LHCN-M2 (cell line): Measurements from ENCODE around the gene SPATA4. TPM values are rescaled to one million over a fixed set of nuclear protein-coding genes. Genes with fewer than 3 reads are reported as not detected.

ENCODE experiments used
- DNase-seq: peaks from one replicate; pipeline ENCODE4 v3.0.0-alpha.2; 2012; ENCODE audit warnings: low read depth
- total RNA-seq: library from RNA; depleted of rRNA; stranded (reverse); fragments of >200 nt; gene quantifications from 2 replicates; pipeline ENCODE4 v1.2.3, GENCODE V29; 2014; rRNA removed

SPATA4 gene
- total RNA-seq, 1 experiment from 2014 or later, result 0.11 TPM

DNA sequence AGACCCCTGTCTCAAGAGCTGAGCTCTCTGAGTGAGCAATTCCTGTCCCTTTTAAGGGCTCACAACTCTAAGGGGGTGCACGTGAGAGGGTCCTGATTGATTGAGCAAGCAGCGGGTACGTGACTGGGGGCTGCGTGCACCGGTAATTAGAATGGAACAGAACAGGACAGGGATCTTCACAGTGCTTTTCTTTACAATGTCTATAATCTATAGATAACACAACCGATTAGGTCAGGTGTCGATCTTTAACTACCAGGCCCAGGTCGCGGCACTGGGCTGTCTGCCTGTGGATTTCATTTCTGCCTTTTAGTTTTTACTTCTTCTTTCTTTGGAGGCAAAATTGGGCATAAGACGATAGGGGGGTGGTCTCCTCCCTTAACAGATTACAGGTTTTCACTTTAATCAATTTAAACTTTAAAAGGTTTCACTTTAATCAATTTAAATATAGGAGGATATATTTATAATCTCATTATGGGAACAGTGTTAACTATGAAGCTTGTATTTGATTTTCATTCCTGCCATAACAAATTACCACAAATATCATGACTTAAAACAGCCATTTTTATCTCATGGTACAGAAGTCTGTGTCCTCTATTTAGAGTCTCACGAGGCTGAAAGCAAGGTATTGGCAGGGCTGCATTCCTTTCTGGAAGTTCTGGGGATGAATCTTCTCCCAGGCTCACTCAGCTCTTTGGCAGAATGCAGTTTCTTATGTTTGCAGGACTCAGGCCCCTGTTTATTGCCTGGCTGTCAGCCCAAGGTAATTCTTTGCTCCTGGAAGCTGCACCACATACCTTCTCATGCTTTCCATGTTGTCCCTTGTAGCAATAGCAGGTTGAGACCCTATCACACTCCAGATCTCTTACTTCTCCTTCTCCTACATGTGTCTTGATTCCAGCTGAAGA lies 5.2 kb downstream of the SPATA4 start:
- no peak for DNase-seq

DNA sequence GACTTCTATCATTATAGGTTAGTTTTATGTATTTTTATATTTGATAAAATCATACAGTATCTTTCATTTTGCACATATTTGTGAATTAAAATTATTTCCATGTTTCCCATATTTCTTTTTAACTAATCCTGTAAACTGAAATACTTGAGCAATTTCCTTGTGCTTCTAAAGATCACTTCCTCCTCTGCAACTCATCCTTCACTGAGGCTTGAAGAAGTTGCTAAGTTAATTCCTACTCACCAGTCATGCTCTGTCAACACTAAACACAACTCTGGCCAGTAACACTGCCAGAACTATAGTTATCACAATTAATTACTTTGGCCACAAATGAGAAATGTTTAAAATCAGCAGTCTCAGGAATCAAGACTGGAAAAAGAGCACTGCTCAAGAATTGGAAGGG lies 6.7 kb downstream of the SPATA4 start:
- no peak for DNase-seq

DNA sequence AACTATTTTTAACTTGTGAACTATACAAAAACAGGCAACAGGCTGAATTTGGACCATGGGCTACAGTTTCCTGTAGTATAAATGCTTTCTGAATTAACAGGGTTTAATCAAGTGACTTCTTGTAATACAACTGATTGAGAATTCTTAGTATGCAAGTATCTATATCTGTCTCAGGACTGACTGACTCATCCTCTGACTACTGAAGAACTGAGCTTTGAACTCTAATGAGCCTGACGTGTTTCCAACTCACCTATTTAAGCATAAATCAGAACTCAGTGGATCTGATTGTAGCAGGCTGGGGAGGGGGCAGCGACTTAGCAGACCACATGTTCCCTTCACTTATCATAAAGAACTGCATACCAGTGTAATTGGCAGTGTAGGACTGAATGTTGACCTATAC lies 7.8 kb downstream of the SPATA4 start:
- peak; percentile 48 for DNase-seq

DNA sequence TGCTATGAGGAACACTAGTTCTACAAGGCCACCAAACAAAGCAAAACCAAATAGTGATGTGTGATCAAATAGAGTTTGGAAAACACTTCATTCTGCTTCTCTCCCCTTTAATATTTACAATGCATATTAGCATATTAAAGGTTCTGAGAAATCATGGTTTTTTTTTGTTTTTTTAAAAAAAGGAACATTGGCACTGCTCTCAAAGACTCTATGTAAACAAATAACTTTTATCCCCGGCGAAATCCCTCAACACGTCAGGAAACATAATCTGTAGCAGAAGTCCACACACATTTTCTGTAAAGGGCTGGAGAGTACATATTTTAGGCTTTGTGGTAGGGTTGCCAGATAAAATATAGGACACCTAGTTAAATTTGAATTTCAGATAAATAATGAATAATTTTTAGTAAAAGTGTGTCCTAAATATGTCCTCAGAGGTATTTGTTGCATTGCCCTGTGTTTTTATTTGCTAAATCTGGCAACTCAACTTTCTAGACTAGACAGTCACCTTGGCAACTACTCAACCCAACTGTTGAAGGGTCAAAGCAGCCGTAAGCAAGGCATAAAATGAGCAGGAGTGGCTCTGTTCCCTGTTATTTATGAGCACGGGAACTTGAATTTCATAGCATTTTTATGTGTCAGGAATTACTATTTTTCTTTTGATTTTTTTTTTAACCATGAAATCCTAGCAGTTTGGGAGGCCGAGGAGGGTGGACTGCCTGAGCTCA lies 8.6 kb downstream of the SPATA4 start:
- DNase-seq, result peak; percentile 62

DNA sequence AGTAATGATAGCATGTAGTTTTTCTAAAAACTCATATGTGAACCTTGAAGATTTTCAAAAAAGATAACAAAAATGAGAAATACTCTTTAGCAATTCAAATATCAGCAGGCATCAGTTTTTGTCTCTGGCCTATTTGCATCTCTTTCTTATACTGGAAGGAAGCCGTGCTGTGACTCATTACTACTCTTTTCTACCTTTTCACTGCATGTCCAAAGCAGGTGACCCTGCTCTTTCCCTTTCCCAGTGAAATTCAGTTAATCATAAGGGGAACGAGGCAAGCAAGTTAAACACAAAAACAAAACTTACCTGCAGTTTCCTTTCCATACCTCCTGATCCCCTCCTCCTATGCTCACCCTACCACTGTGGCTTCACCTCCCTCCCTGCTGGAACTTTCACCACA lies 9.3 kb downstream of the SPATA4 start:
- DNase-seq, result no peak

DNA sequence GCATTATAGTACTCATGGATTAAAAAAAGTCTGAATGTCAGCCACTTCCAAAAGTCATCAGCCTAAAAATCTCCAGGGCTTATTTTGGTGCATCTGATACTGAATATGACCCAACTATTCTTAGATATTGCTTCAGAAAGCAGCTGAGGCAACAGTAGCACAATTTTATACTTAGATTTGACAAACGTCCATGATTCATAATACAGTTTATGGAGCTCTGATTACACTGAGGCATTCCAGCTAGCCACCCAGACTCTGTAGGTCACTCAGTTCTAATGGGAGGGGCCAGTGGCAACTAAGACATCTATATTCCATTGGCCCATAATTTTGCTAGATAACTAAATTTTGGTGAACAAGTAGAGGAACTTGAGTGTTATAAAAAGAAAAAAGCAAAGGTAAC lies 10.3 kb downstream of the SPATA4 start:
- DNase-seq, result peak; percentile 93

DNA sequence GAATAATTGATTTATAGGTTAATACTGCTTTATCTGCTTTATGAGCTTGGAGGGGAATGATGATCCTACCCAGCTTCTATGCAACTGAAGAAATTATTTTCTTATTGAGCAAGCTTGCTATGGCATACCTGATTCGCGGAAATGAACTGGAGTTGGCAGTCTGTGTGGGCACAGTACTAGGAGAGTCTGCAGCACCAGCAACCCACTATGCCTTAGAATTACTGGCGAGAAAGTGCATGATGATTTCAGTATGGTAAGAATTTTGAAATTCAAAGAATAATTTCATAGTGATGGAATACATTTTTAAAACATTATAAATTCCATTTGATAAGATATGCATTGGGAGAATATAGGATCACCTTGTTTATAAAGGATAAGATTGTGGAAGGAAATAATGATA lies 32.3 kb downstream of the SPATA4 start:
- no peak for DNase-seq

DNA sequence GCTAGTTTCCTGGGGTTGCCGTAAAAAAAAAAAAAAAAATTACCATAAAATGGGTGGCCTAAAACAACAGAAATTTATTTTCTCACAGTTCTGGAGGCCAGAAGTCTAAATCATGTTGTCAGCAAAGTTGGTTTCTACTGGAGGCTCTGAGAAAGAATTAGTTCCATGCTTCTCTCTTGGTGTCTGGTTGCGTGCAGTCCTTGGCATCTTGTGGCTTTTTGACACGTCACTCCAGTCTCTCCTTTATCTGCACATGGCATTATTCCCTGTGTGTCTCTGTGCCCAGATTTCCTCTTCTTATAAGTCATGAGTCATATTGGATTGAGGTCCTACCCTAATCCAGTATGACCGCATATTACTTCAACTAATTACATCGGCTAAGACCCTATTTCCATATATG lies 38.7 kb downstream of the SPATA4 start:
- peak; percentile 97 for DNase-seq

DNA sequence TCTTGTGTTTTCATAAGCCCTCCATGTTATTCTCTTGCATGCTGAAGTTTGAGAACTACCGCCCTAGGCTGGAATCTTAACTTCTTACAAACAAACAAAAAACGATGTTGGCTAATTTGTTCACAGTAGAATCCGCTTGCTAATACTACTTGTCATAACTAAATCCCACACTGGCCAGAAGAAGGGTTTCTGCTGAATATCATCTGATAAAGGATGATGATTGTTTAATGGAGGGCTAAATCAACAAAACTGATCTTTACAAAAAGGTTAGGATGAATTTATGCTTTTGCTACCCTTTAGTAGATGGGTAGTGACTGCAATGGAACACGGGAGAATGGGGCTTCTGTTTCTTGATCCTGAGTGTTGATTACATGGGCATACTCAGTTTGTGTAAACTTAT lies 42.3 kb downstream of the SPATA4 start:
- DNase-seq, result no peak

DNA sequence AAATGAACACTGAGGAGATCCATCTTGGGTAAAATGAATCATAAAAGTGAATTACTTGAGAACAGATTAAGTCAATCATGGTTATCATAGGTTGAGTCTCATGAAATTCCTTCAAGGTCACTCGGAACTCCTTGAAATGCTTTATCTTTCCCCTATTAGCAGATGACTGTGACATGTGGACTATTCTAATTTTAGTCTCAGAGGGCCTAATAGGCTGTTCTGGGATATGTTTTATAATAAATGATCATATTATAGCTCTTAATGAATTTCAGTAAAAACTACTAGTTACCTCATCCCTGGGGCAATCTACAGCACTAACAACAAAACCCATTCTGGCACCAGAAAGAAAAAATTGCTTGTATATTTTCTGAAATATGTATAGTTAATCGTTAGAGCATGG lies 44.7 kb downstream of the SPATA4 start:
- DNase-seq, result no peak

DNA sequence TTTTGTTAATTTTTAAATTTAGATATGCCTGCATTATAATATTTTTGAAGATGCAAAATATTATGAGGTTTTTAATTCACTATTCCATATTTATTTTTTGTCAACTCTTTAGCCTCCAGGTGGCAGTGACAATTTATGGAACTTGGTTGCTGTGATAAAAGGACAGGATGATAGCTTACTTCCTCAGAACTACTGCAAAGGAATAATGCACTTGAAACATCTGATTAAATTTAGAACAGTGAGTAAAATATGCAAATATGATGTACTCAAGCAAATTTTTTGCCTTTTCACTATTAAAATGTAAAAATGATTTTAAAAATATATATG lies 45.1 kb downstream of the SPATA4 start:
- peak; percentile 58 for DNase-seq

DNA sequence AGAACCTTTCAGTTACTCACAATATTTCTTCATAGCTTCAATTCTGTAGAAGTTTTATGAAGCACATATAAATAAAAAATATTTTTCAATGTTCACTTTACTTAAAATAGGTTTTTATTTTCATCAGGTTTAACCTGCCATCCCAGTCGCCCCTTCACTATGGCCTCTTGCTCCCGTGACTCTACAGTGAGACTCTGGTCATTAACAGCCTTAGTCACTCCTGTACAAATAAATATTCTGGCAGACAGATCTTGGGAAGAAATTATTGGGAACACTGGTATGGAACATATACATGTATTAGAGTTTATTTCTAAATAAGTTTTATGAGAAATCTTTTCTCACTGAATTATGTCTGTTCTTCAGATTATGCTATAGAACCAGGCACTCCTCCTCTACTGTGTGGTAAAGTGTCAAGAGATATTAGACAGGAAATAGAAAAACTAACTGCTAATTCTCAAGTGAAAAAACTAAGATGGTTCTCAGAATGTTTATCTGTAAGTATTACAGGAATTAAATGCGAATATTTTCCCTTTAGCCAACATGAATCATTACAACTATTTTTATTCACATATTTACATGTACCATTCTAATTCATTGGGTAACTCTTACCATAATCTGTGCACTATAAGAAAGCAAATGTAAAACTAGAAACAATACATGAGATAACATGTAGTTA lies 45.6 kb downstream of the SPATA4 start:
- DNase-seq, result no peak

DNA sequence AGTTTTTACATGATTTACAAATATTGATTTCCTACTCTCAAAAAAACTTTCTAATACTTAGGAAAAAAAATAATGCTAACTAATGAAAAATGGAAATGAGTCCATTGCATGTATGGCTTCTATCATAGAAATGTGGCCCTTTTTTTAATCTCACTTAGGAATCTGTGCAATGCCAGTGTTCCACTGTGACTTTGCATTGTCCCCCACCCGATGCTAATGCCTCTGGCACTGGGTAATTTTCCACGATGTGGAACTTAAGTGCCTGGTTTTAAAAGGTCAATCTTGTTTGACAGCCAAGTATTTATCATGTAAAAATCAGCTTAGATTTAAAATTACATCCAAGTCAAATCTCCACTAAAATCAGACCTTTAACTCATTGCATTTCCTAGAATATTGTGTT lies 53.1 kb downstream of the SPATA4 start:
- no peak for DNase-seq

DNA sequence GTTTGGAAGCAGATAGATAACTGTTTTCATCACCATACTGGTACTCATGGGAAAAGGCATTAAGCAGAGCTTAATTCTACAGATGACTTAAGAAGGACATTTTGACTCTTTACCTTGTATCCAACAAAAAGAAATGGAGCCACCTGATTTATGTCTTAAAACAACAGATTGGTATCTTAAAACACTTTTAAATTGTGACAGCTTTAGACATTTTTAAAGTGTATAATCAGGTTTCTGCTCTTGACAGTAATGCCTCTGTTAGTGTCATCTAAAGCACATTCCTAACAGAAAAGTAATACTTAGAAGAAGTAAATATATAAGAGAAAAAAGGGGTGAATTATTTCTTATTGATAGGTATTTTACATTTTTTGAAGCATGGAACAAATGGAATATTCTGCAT lies 55.9 kb downstream of the SPATA4 start:
- no peak for DNase-seq

DNA sequence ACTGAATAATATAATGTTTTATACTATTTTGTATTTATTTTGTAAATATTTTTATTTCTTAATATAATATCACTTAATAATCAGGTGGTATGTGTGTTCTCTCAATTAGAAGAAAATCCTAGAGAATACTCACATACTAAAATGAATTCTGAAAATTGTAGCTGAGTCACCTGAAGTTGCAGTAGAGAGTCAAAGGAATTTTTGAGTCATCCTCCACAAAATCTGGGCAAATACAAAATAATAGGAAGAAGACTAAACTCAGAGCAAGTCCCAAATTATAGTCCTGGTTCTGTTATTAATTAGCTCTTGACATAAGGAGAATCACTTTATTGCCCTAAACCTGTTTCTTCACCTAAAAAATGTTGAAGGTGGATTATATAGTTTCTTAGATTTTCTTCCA lies 57.8 kb downstream of the SPATA4 start:
- peak; percentile 52 for DNase-seq

DNA sequence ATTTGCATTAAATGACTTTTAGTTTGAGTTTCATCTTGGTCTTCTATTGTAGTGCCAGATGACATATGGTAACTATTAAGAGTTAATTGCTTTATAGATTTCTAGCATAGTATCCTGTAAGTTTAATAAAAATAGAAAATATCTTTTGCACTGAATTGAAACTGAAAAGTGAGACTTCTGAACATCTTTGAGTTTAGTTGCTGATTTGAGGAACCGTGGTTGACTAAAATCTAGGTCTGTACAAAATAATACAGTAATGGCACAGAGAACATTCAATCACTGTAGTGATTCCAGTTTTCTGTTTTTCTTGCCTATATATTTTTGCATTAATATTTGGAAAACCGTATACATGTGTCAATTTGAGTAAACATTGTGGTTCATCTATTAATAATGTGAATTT lies 60.7 kb downstream of the SPATA4 start:
- no peak for DNase-seq

Other genes starting within 250 kb of the SPATA4 start
- 0.11 and 0.26 TPM in 2 replicates for gene WDR17, start 129.7 kb downstream of the SPATA4 start, total RNA-seq
- gene ASB5, start 73.6 kb upstream of the SPATA4 start, total RNA-seq, result 619 and 636 TPM in 2 replicates
- gene SPCS3, start 124.4 kb upstream of the SPATA4 start, total RNA-seq, result 94.5 and 95.1 TPM in 2 replicates